ENCODE measurements around the gene WRAP73. TPM values are rescaled to one million over a fixed set of nuclear protein-coding genes. Genes with fewer than 3 reads are reported as not detected.

WRAP73 gene
- total RNA-seq, 1 donor from 2014 or later = 26.7 TPM

- TF ChIP-seq CTCF (conservative IDR thresholded peaks at IDR 0.05) = no peak
- Mint-ChIP-seq H3K4me3 (no peak overlapping the region), H3K27ac (no peak overlapping the region), H3K4me1 (ENCODE audit: unreplicated experiment) (no peaks in the 10 kb centered on the region), H3K36me3 (no peaks in the 10 kb centered on the region), H3K27me3 (no peaks in the 10 kb centered on the region), H3K9me3 (no peaks in the 10 kb centered on the region)
- DNase-seq (ENCODE audit: extremely low spot score, unreplicated experiment) = no peak
These were observed 10.4 kb downstream of the WRAP73 start for GRCh38 chr1:3639397-3639911.

- no peaks in the 10 kb centered on the region for H3K36me3 Mint-ChIP-seq
- H3K4me1 Mint-ChIP-seq (ENCODE audit: unreplicated experiment) = no peaks in the 10 kb centered on the region
- TF ChIP-seq CTCF (conservative IDR thresholded peaks at IDR 0.05) = no peak
- H3K27ac Mint-ChIP-seq = no peak overlapping the region
- DNase-seq (ENCODE audit: extremely low spot score, unreplicated experiment) = no peak
- no peaks in the 10 kb centered on the region for H3K27me3 Mint-ChIP-seq
- no peak overlapping the region for H3K4me3 Mint-ChIP-seq
- no peaks in the 10 kb centered on the region for H3K9me3 Mint-ChIP-seq
These were observed 11.2 kb downstream of the WRAP73 start for GRCh38 chr1:3638676-3639075.

- Mint-ChIP-seq H3K4me1 (ENCODE audit: unreplicated experiment) (no peaks in the 10 kb centered on the region), H3K27me3 (no peaks in the 10 kb centered on the region), H3K9me3 (no peaks in the 10 kb centered on the region), H3K36me3 (no peaks in the 10 kb centered on the region), H3K4me3 (no peak overlapping the region), H3K27ac (no peak overlapping the region)
- no peak for DNase-seq (ENCODE audit: extremely low spot score, unreplicated experiment)
- no peak for TF ChIP-seq CTCF (conservative IDR thresholded peaks at IDR 0.05)
These were observed 11.9 kb downstream of the WRAP73 start for GRCh38 chr1:3638027-3638426.

- no peaks in the 10 kb centered on the region for H3K27me3 Mint-ChIP-seq
- no peak for TF ChIP-seq CTCF (conservative IDR thresholded peaks at IDR 0.05)
These were observed 13.4 kb downstream of the WRAP73 start for GRCh38 chr1:3636531-3636930.

GRCh38 chr1:3636080-3636479 is 13.8 kb downstream of the WRAP73 start:
- TF ChIP-seq CTCF (conservative IDR thresholded peaks at IDR 0.05) = no peak
- Mint-ChIP-seq H3K4me1 (ENCODE audit: unreplicated experiment) (no peaks in the 10 kb centered on the region), H3K36me3 (no peaks in the 10 kb centered on the region), H3K9me3 (no peaks in the 10 kb centered on the region), H3K27me3 (no peaks in the 10 kb centered on the region), H3K4me3 (no peak overlapping the region), H3K27ac (no peak overlapping the region)
- no peak for DNase-seq (ENCODE audit: extremely low spot score, unreplicated experiment)

More at GRCh38 chr1:3636531-3636930, 13.4 kb downstream of the WRAP73 start:
- H3K36me3 Mint-ChIP-seq = no peaks in the 10 kb centered on the region
- no peaks in the 10 kb centered on the region for H3K9me3 Mint-ChIP-seq
- H3K4me3 Mint-ChIP-seq = no peak overlapping the region
- DNase-seq (ENCODE audit: extremely low spot score, unreplicated experiment) = no peak
- H3K27ac Mint-ChIP-seq = no peak overlapping the region
- no peaks in the 10 kb centered on the region for H3K4me1 Mint-ChIP-seq (ENCODE audit: unreplicated experiment)
